Measurements from ENCODE around the gene CALCR.
"Not testable (repeated sequence)": the region's sequence is repeated elsewhere in the genome, so short reads cannot be mapped to it uniquely, and the experiment has no call there.

GRCh38 chr7:93491860-93492259, 82.7 kb downstream of the CALCR start:
- TF ChIP-seq REST (IDR thresholded peaks at IDR 0.05; ENCODE audit: low read depth); CTCF (IDR thresholded peaks at IDR 0.05 in 2 of 3, conservative IDR thresholded peaks at IDR 0.05 in 1 of 3; ENCODE audit: borderline replicate concordance in 1 of 3, insufficient read depth in 1 of 3, low read depth in 2 of 3, low read length in 2 of 3); POLR2AphosphoS5 (IDR thresholded peaks at IDR 0.05; ENCODE audit: low read depth, low read length); POLR2A (IDR thresholded peaks at IDR 0.05; ENCODE audit: borderline replicate concordance, extremely low read depth, insufficient read depth, insufficient read length); EZH2phosphoT487 (IDR thresholded peaks at IDR 0.05; ENCODE audit: borderline replicate concordance); ZNF274 (IDR thresholded peaks at IDR 0.05; ENCODE audit: low read depth, low read length); EZH2 (IDR thresholded peaks at IDR 0.05): not testable (repeated sequence)
